HEK293 (cell line): ENCODE results near the gene RHBDF2.

Source experiments
- CTCF ChIA-PET: fragments of 350-600 bp; formaldehyde crosslinking; extraction: SDS; loops from one replicate; lab custom pipeline; 2021; ENCODE audit warnings: antibody characterized with exemption; lab: Yijun Ruan, JAX
- POLR2A ChIA-PET: fragments of 300-600 bp; formaldehyde crosslinking; extraction: SDS; loops from one replicate; lab custom pipeline; 2020; ENCODE audit warnings: antibody characterized with exemption, inconsistent platforms; lab: Yijun Ruan, JAX
- H3K27ac ChIP-seq: fragments of 200-500 bp; sonication (Bioruptor generic); 2 replicates; pipeline ENCODE4 v1.5.1; 2014; ENCODE audit warnings: low read depth, low read length, control low read depth, inconsistent platforms; ENCODE audit errors: extremely low read depth
- H3K36me3 ChIP-seq, 2 experiments: fragments of 200-500 bp in 1 of 2; sonication (Bioruptor generic) in 1 of 2; 1 replicate in 1 of 2; 2 replicates in 1 of 2; pipeline ENCODE4 v1.5.1; 2014 to 2017; ENCODE audit warnings: inconsistent platforms in 2 of 2, low read length in 2 of 2; ENCODE audit not compliant: control insufficient read depth in 2 of 2, insufficient read depth in 1 of 2
- H3K4me1 ChIP-seq: fragments of 200-500 bp; sonication (Bioruptor generic); 2 replicates; pipeline ENCODE4 v1.5.1; 2014; ENCODE audit warnings: mild to moderate bottlenecking, low read length, inconsistent platforms; ENCODE audit not compliant: control insufficient read depth, insufficient read depth
- H3K4me3 ChIP-seq: 2 replicates; pipeline ENCODE4 v1.5.1; 2011; ENCODE audit warnings: low read depth, mild to moderate bottlenecking, control low read depth, low read length, moderate library complexity
- H3K9me3 ChIP-seq: fragments of 200-500 bp; sonication (Bioruptor generic); 2 replicates; pipeline ENCODE4 v1.5.1; 2014; ENCODE audit warnings: low read depth, low read length, inconsistent platforms; ENCODE audit not compliant: control insufficient read depth, insufficient read depth
- BCL11B ChIP-seq: fragments of 450-650 bp; formaldehyde crosslinking; IDR thresholded peaks from 2 replicates; pipeline ENCODE4 v1.5.1; 2016; ENCODE audit warnings: low read depth, missing biosample characterization, missing genetic modification characterization
- EGR2 ChIP-seq: fragments of 450-650 bp; formaldehyde crosslinking; IDR thresholded peaks from 2 replicates; pipeline ENCODE4 v1.5.1; 2016; ENCODE audit warnings: low read depth, missing biosample characterization, missing genetic modification characterization
- GLIS1 ChIP-seq: fragments of 450-650 bp; formaldehyde crosslinking; IDR thresholded peaks from 2 replicates; pipeline ENCODE4 v1.5.1; 2016; ENCODE audit warnings: missing biosample characterization, missing genetic modification characterization
- HOXC10 ChIP-seq: sonication (generic); formaldehyde crosslinking; IDR thresholded peaks from 2 replicates; pipeline ENCODE4 v1.8.1; 2023; ENCODE audit warnings: mild to moderate bottlenecking, missing genetic modification reagents
- KLF1 ChIP-seq: fragments of 450-650 bp; formaldehyde crosslinking; IDR thresholded peaks from 2 replicates; pipeline ENCODE4 v1.5.1; 2016; ENCODE audit warnings: missing biosample characterization, missing genetic modification characterization
- KLF16 ChIP-seq: fragments of 450-650 bp; formaldehyde crosslinking; IDR thresholded peaks from 2 replicates; pipeline ENCODE4 v1.5.1; 2017; ENCODE audit warnings: missing biosample characterization, missing genetic modification characterization
- MYNN ChIP-seq: fragments of 450-650 bp; formaldehyde crosslinking; IDR thresholded peaks from 2 replicates; pipeline ENCODE4 v1.5.1; 2016; ENCODE audit warnings: missing biosample characterization, missing genetic modification characterization, borderline replicate concordance
- MZF1 ChIP-seq: fragments of 450-650 bp; formaldehyde crosslinking; IDR thresholded peaks from 2 replicates; pipeline ENCODE4 v1.5.1; 2017; ENCODE audit warnings: missing biosample characterization, missing genetic modification characterization, borderline replicate concordance
- PRDM10 ChIP-seq: fragments of 450-650 bp; formaldehyde crosslinking; IDR thresholded peaks from 2 replicates; pipeline ENCODE4 v1.5.1; 2016; ENCODE audit warnings: missing biosample characterization, missing genetic modification characterization
- PRDM4 ChIP-seq: fragments of 450-650 bp; formaldehyde crosslinking; IDR thresholded peaks from 2 replicates; pipeline ENCODE4 v1.5.1; 2017; ENCODE audit warnings: missing biosample characterization, missing genetic modification characterization
- YY2 ChIP-seq: fragments of 450-650 bp; formaldehyde crosslinking; IDR thresholded peaks from 2 replicates; pipeline ENCODE4 v1.5.1; 2016; ENCODE audit warnings: missing biosample characterization, missing genetic modification characterization
- ZBTB7A ChIP-seq: fragments of 450-650 bp; formaldehyde crosslinking; IDR thresholded peaks from 2 replicates; pipeline ENCODE4 v1.5.1; 2016; ENCODE audit warnings: low read depth, missing biosample characterization, missing genetic modification characterization
- ZEB2 ChIP-seq: fragments of 450-650 bp; formaldehyde crosslinking; IDR thresholded peaks from 2 replicates; pipeline ENCODE4 v1.5.1; 2016; ENCODE audit warnings: missing biosample characterization, missing genetic modification characterization
- ZFP3 ChIP-seq: fragments of 450-650 bp; formaldehyde crosslinking; IDR thresholded peaks from 2 replicates; pipeline ENCODE4 v1.5.1; 2016; ENCODE audit warnings: low read depth, missing biosample characterization, missing genetic modification characterization
- ZFP37 ChIP-seq: fragments of 450-650 bp; formaldehyde crosslinking; IDR thresholded peaks from 2 replicates; pipeline ENCODE4 v1.5.1; 2016; ENCODE audit warnings: missing biosample characterization, missing genetic modification characterization
- ZNF10 ChIP-seq: fragments of 450-650 bp; formaldehyde crosslinking; IDR thresholded peaks from 2 replicates; pipeline ENCODE4 v1.5.1; 2017; ENCODE audit warnings: missing biosample characterization, missing genetic modification characterization
- ZNF112 ChIP-seq: fragments of 450-650 bp; formaldehyde crosslinking; IDR thresholded peaks from 2 replicates; pipeline ENCODE4 v1.5.0; 2017; ENCODE audit warnings: missing biosample characterization, missing genetic modification characterization
- ZNF184 ChIP-seq: fragments of 450-650 bp; IDR thresholded peaks from 2 replicates; pipeline ENCODE4 v1.5.1; 2018; ENCODE audit warnings: missing biosample characterization, mild to moderate bottlenecking, missing genetic modification characterization
- ZNF19 ChIP-seq: fragments of 450-650 bp; formaldehyde crosslinking; IDR thresholded peaks from 2 replicates; pipeline ENCODE4; 2016; ENCODE audit warnings: missing biosample characterization, missing genetic modification characterization, low read depth
- ZNF214 ChIP-seq: fragments of 450-650 bp; formaldehyde crosslinking; IDR thresholded peaks from 2 replicates; pipeline ENCODE4 v1.5.1; 2017; ENCODE audit warnings: missing biosample characterization, mild to moderate bottlenecking, missing genetic modification characterization, borderline replicate concordance
- ZNF239 ChIP-seq: fragments of 450-650 bp; formaldehyde crosslinking; IDR thresholded peaks from 2 replicates; pipeline ENCODE4 v1.5.1; 2016; ENCODE audit warnings: missing biosample characterization, missing genetic modification characterization
- ZNF354C ChIP-seq: fragments of 450-650 bp; formaldehyde crosslinking; IDR thresholded peaks from 2 replicates; pipeline ENCODE4 v1.5.1; 2016; ENCODE audit warnings: missing biosample characterization, missing genetic modification characterization, low read depth, borderline replicate concordance
- ZNF544 ChIP-seq: fragments of 450-650 bp; formaldehyde crosslinking; IDR thresholded peaks from 2 replicates; pipeline ENCODE4 v1.5.0; 2017; ENCODE audit warnings: missing biosample characterization, missing genetic modification characterization
- ZNF571 ChIP-seq: fragments of 450-650 bp; formaldehyde crosslinking; IDR thresholded peaks from 2 replicates; pipeline ENCODE4 v1.5.0; 2017; ENCODE audit warnings: missing biosample characterization, missing genetic modification characterization
- ZNF600 ChIP-seq: fragments of 450-650 bp; formaldehyde crosslinking; IDR thresholded peaks from 2 replicates; pipeline ENCODE4 v1.5.1; 2016; ENCODE audit warnings: missing biosample characterization, missing genetic modification characterization
- ZNF626 ChIP-seq: fragments of 450-650 bp; sonication (Bioruptor Pico); formaldehyde crosslinking; IDR thresholded peaks from 2 replicates; pipeline ENCODE4 v1.5.1; 2018; ENCODE audit warnings: missing biosample characterization, missing genetic modification characterization, inconsistent platforms
- ZNF639 ChIP-seq: fragments of 450-650 bp; formaldehyde crosslinking; IDR thresholded peaks from 2 replicates; pipeline ENCODE4 v1.5.1; 2016; ENCODE audit warnings: missing biosample characterization, missing genetic modification characterization
- ZNF658 ChIP-seq: fragments of 450-650 bp; formaldehyde crosslinking; IDR thresholded peaks from 2 replicates; pipeline ENCODE4; 2016; ENCODE audit warnings: missing biosample characterization, missing genetic modification characterization
- ZNF701 ChIP-seq: fragments of 450-650 bp; formaldehyde crosslinking; IDR thresholded peaks from 2 replicates; pipeline ENCODE4 v1.5.1; 2016; ENCODE audit warnings: missing biosample characterization, missing genetic modification characterization
- ZNF707 ChIP-seq: fragments of 450-650 bp; formaldehyde crosslinking; IDR thresholded peaks from 2 replicates; pipeline ENCODE4 v1.5.1; 2016; ENCODE audit warnings: missing biosample characterization, missing genetic modification characterization
- ZSCAN16 ChIP-seq: fragments of 450-650 bp; formaldehyde crosslinking; IDR thresholded peaks from 2 replicates; pipeline ENCODE4 v1.5.1; 2016; ENCODE audit warnings: missing biosample characterization, missing genetic modification characterization
- ZSCAN23 ChIP-seq: fragments of 450-650 bp; formaldehyde crosslinking; IDR thresholded peaks from 2 replicates; pipeline ENCODE4 v1.5.1; 2016; ENCODE audit warnings: missing biosample characterization, missing genetic modification characterization

The RHBDF2 gene

GRCh38 chr17:76437467-76438402, 63.5 kb downstream of the RHBDF2 start (continued):
- TF ChIP-seq EGR2 (tag by site-specific recombination) (no peak), ZNF639 (tag by site-specific recombination) (no peak), ZNF19 (no peak), MZF1 (tag by site-specific recombination) (peak; percentile 18; the same call in 1 of the 2 replicates), ZFP37 (no peak), ZNF214 (tag by site-specific recombination) (no peak), ZNF571 (tag by site-specific recombination) (no peak), KLF16 (tag by site-specific recombination) (0 out of 2 replicates have a peak, but pooled peaks have one; percentile 13), ZSCAN16 (tag by site-specific recombination) (no peak), ZNF626 (no peak), ZNF544 (tag by site-specific recombination) (no peak), ZSCAN23 (tag by site-specific recombination) (no peak), ZNF112 (no peak), ZFP3 (no peak), ZEB2 (tag by site-specific recombination) (no peak), PRDM10 (tag by site-specific recombination) (peak; percentile 73)

- CTCF ChIA-PET: interaction anchor here (0.6 to 2.6 kb wide), 9 partner anchors 13 to 262 kb away, joined by 3 to 15 read pairs (median 4); no protein-coding TSS in a partner anchor
- no peak overlapping the region for H3K27ac ChIP-seq
- peaks cover 21% of the 10 kb centered on the region for H3K4me1 ChIP-seq
- H3K36me3 ChIP-seq: peaks cover 0 to 9% of the 10 kb centered on the region in 2 experiments; a peak in 1 of 3 replicates
- H3K4me3 ChIP-seq: no peak overlapping the region
- H3K9me3 ChIP-seq: no peaks in the 10 kb centered on the region
- POLR2A ChIA-PET: interaction anchor here (1.1 kb wide), 1 partner anchor 14 kb away, joined by 4 read pairs; no protein-coding TSS in a partner anchor
- TF ChIP-seq HOXC10 (CRISPR knock-in tag) (no peak), ZNF571 (tag by site-specific recombination) (no peak), YY2 (tag by site-specific recombination) (no peak), BCL11B (tag by site-specific recombination) (no peak), ZNF707 (tag by site-specific recombination) (no peak), MYNN (tag by site-specific recombination) (no peak), ZNF239 (tag by site-specific recombination) (no peak), ZNF658 (no peak), ZBTB7A (tag by site-specific recombination) (no peak), ZNF354C (tag by site-specific recombination) (no peak), PRDM4 (no peak), ZNF701 (tag by site-specific recombination) (no peak), ZNF10 (tag by site-specific recombination) (no peak), ZNF600 (tag by site-specific recombination) (no peak), GLIS1 (tag by site-specific recombination) (no peak), ZNF184 (tag by site-specific recombination) (no peak), KLF1 (tag by site-specific recombination) (no peak)
Observed at GRCh38 chr17:76435751-76436150, 65.5 kb downstream of the RHBDF2 start.
